HFF-Myc (cell line): ENCODE results near the gene PPP1R12B.
"Not testable (repeated sequence)": the region's sequence is repeated elsewhere in the genome, so short reads cannot be mapped to it uniquely, and the experiment has no call there.

Experiments used
- DNase-seq: peaks from one replicate; pipeline ENCODE4 v3.0.0-alpha.2; 2011; ENCODE audit warnings: low read depth; ENCODE audit errors: extremely low read depth
- H3K4me3 ChIP-seq: replicated peaks from 2 replicates; pipeline ENCODE4 v1.5.1; 2011; ENCODE audit warnings: low read depth, mild to moderate bottlenecking, control low read depth, low read length
- CTCF ChIP-seq: IDR thresholded peaks from 2 replicates; pipeline ENCODE4 v1.5.1; 2012; ENCODE audit warnings: mild to moderate bottlenecking, low read depth, low read length, control low read depth; ENCODE audit errors: missing control alignments

PPP1R12B gene

GRCh38 chr1:202599669-202600431, 251.4 kb downstream of the PPP1R12B start:
- DNase-seq, result no peak
- TF ChIP-seq CTCF, result peak; percentile 86
- H3K4me3 ChIP-seq, result no peak overlapping the region

- TF ChIP-seq CTCF, result peak; percentile 1
- no peak for DNase-seq
- no peak overlapping the region for H3K4me3 ChIP-seq
Measured at GRCh38 chr1:202600432-202601041, 252.0 kb downstream of the PPP1R12B start.

GRCh38 chr1:202603435-202603834, 254.9 kb downstream of the PPP1R12B start:
- TF ChIP-seq CTCF, result no peak
- no peak overlapping the region for H3K4me3 ChIP-seq
- DNase-seq, result no peak

- DNase-seq, result no peak
- H3K4me3 ChIP-seq, result no peak overlapping the region
- no peak for TF ChIP-seq CTCF
Measured at GRCh38 chr1:202605515-202605914, 257.0 kb downstream of the PPP1R12B start.

- not testable (repeated sequence) for DNase-seq, H3K4me3 ChIP-seq
Measured at GRCh38 chr1:202612036-202612435, 263.5 kb downstream of the PPP1R12B start.

GRCh38 chr1:202613571-202613970, 265.1 kb downstream of the PPP1R12B start:
- no peak overlapping the region for H3K4me3 ChIP-seq
- no peak for DNase-seq
- TF ChIP-seq CTCF, result no peak

GRCh38 chr1:202614363-202615207, 266.1 kb downstream of the PPP1R12B start:
- H3K4me3 ChIP-seq, DNase-seq: not testable (repeated sequence)

- not testable (repeated sequence) for H3K4me3 ChIP-seq, DNase-seq
Measured at GRCh38 chr1:202615208-202615500, 266.7 kb downstream of the PPP1R12B start.
